AG04450 (cell line): ENCODE data around the gene FAM72A. TPM values are rescaled to one million over a fixed set of nuclear protein-coding genes. Genes with fewer than 3 reads are reported as not detected.

ENCODE experiments used
- CTCF ChIA-PET: fragments of 300-600, 350-600 bp; formaldehyde crosslinking; extraction: SDS; loops from one replicate; lab custom pipeline; 2022; ENCODE audit warnings: antibody characterized with exemption, inconsistent platforms; lab: Charles Lee
- POLR2A ChIA-PET: fragments of 350-600 bp; formaldehyde crosslinking; extraction: SDS; loops from one replicate; lab custom pipeline; 2021; ENCODE audit warnings: antibody characterized with exemption, inconsistent platforms; lab: Yijun Ruan, JAX
- DNase-seq: peaks from one replicate; pipeline ENCODE4 v3.0.0-alpha.2; 2011; ENCODE audit warnings: low read depth, low spot score
- H3K27ac ChIP-seq: one replicate; pipeline ENCODE4 v1.5.1; 2012; ENCODE audit warnings: low read depth, low read length, control low read depth
- H3K27me3 ChIP-seq: one replicate; pipeline ENCODE4 v1.6.0; 2012; ENCODE audit warnings: low read length; ENCODE audit not compliant: control insufficient read depth, insufficient read depth
- H3K4me3 ChIP-seq: 2 replicates; pipeline ENCODE4 v1.5.1; 2011; ENCODE audit warnings: mild to moderate bottlenecking, low read depth, low read length, control low read depth
- H3K9me3 ChIP-seq: 2 replicates; pipeline ENCODE4 v1.5.1; 2012; ENCODE audit warnings: low read length; ENCODE audit not compliant: control insufficient read depth, insufficient read depth
- CTCF ChIP-seq: IDR thresholded peaks from 2 replicates; pipeline ENCODE4 v1.5.1; 2011; ENCODE audit warnings: low read depth, low read length, control low read depth, inconsistent platforms
- polyA plus RNA-seq: library from polyadenylated mRNA; depleted of rRNA; stranded (reverse); fragments of >200 nt; gene quantifications from 2 replicates; pipeline ENCODE4 v1.2.3, GENCODE V29; 2011; rRNA removed

FAM72A gene
- polyA plus RNA-seq, 1 experiment, result 3.5 TPM

DNA sequence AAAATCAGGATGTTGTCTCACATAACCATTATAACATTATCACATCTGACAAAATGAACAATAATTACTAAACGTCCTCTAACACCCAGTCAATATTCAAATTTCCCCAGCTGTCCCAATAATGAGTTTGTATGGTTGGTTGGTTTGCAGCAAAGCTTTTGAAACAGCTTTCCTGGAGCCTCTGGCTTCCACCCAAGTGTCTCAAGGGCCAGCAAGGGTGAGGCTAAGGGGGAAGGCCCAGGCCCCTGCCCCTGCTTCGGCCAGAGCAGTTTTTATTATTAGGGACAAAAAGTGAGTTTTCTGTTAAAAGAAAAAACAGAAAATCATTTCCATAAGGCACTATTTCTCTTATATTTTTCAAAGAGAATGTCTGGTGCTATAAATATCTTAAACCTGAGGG, 66.4 kb downstream of the FAM72A start:
- ChIA-PET CTCF (interaction anchor here (1.5 kb wide), 1 partner anchor 31 kb away, joined by 3 read pairs; no protein-coding TSS in a partner anchor), POLR2A (no interaction called here)
- H3K9me3 ChIP-seq, result no peaks in the 10 kb centered on the region; the same call in 1 of the 2 replicates
- no peak for TF ChIP-seq CTCF
- no peak overlapping the region for H3K4me3 ChIP-seq
- H3K27ac ChIP-seq, result no peak overlapping the region
- no peak for DNase-seq
- H3K27me3 ChIP-seq, result peaks cover 41% of the 10 kb centered on the region

Other genes with a start within 250 kb of the FAM72A start
- 16.5 and 17.5 TPM in 2 replicates for gene RAB7B, start 199.4 kb downstream of the FAM72A start, polyA plus RNA-seq
- gene CTSE, start 178.9 kb downstream of the FAM72A start, polyA plus RNA-seq, result not detected in 2 replicates
- not detected in 2 replicates for gene RHEX, start 149.7 kb downstream of the FAM72A start, polyA plus RNA-seq
- gene AVPR1B, start 85.5 kb downstream of the FAM72A start, polyA plus RNA-seq, result not detected in 2 replicates
- gene SRGAP2, start 702 bp upstream of the FAM72A start, polyA plus RNA-seq, result 12.4 and 20.3 TPM in 2 replicates